Epithelial cell of esophagus (primary cell): ENCODE results near the gene DHRSX.

Experiments
- DNase-seq: peaks from one replicate; pipeline ENCODE4 v3.0.0; 2010; ENCODE audit warnings: low read depth
- H3K4me3 ChIP-seq: 2 replicates; pipeline ENCODE4 v1.5.1; 2011; ENCODE audit warnings: mild to moderate bottlenecking, low read length, control low read depth
- CTCF ChIP-seq: IDR thresholded peaks from 2 replicates; pipeline ENCODE4 v1.5.1; 2011; ENCODE audit warnings: low read depth, mild to moderate bottlenecking, low read length, control low read depth, inconsistent platforms; ENCODE audit not compliant: insufficient read depth; ENCODE audit errors: missing control alignments

Gene DHRSX

GRCh38 chrX:2503591-2504500 is 3.1 kb upstream of the DHRSX start:
- no peak for TF ChIP-seq CTCF
- DNase-seq, result no peak

GRCh38 chrX:2502668-2503519 is 2.1 kb upstream of the DHRSX start:
- TF ChIP-seq CTCF, result no peak
- peak; percentile 29 for DNase-seq
- H3K4me3 ChIP-seq, result no peak overlapping the region

More at GRCh38 chrX:2503591-2504500, 3.1 kb upstream of the DHRSX start:
- no peak overlapping the region for H3K4me3 ChIP-seq

- no peak for DNase-seq
- no peak for TF ChIP-seq CTCF
- H3K4me3 ChIP-seq, result no peak overlapping the region
Observed at GRCh38 chrX:2502120-2502667, 1.4 kb upstream of the DHRSX start.

GRCh38 chrX:2501559-2502102 is 855 bp upstream of the DHRSX start:
- no peak for TF ChIP-seq CTCF
- no peak overlapping the region for H3K4me3 ChIP-seq
- no peak for DNase-seq

GRCh38 chrX:2500091-2500802 is 529 bp downstream of the DHRSX start:
- H3K4me3 ChIP-seq, result peak overlapping the region; percentile 68
- no peak for TF ChIP-seq CTCF
- DNase-seq, result peak; percentile 60

- peak overlapping the region; percentile 68 for H3K4me3 ChIP-seq
- no peak for TF ChIP-seq CTCF
- DNase-seq, result no peak
Observed at GRCh38 chrX:2499507-2499906, 1.3 kb downstream of the DHRSX start.
